Measurements from ENCODE around the gene CLIP2.
"Not testable (repeated sequence)": the region's sequence is repeated elsewhere in the genome, so short reads cannot be mapped to it uniquely, and the experiment has no call there.

CLIP2 gene

GRCh38 chr7:74418538-74418937 is 129.3 kb downstream of the CLIP2 start:
- DNase-seq (ENCODE audit: low read depth) = no peak
- no peak overlapping the region for H3K4me3 ChIP-seq (ENCODE audit: control insufficient read depth, low read depth, low read length)
- TF ChIP-seq CTCF (conservative IDR thresholded peaks at IDR 0.05; ENCODE audit: control insufficient read depth, insufficient read depth, low read depth, low read length) = no peak

- not testable (repeated sequence) for H3K4me3 ChIP-seq (ENCODE audit: control insufficient read depth, low read depth, low read length); DNase-seq (ENCODE audit: low read depth)
Observed at GRCh38 chr7:74419232-74419631, 130.0 kb downstream of the CLIP2 start.

GRCh38 chr7:74420006-74420405 is 130.8 kb downstream of the CLIP2 start:
- no peak overlapping the region for H3K4me3 ChIP-seq (ENCODE audit: control insufficient read depth, low read depth, low read length)
- no peak for TF ChIP-seq CTCF (conservative IDR thresholded peaks at IDR 0.05; ENCODE audit: control insufficient read depth, insufficient read depth, low read depth, low read length)
- DNase-seq (ENCODE audit: low read depth) = no peak

GRCh38 chr7:74424291-74424880 is 135.2 kb downstream of the CLIP2 start:
- DNase-seq (ENCODE audit: low read depth) = no peak
- no peak for TF ChIP-seq CTCF (conservative IDR thresholded peaks at IDR 0.05; ENCODE audit: control insufficient read depth, insufficient read depth, low read depth, low read length)
- H3K4me3 ChIP-seq (ENCODE audit: control insufficient read depth, low read depth, low read length) = no peak overlapping the region

- TF ChIP-seq CTCF (conservative IDR thresholded peaks at IDR 0.05; ENCODE audit: control insufficient read depth, insufficient read depth, low read depth, low read length) = no peak
- H3K4me3 ChIP-seq (ENCODE audit: control insufficient read depth, low read depth, low read length) = no peak overlapping the region
- no peak for DNase-seq (ENCODE audit: low read depth)
Observed at GRCh38 chr7:74428023-74428422, 138.8 kb downstream of the CLIP2 start.

- peak; percentile 43 for DNase-seq (ENCODE audit: low read depth)
- TF ChIP-seq CTCF (conservative IDR thresholded peaks at IDR 0.05; ENCODE audit: control insufficient read depth, insufficient read depth, low read depth, low read length) = no peak
- no peak overlapping the region for H3K4me3 ChIP-seq (ENCODE audit: control insufficient read depth, low read depth, low read length)
Observed at GRCh38 chr7:74429153-74429747, 140.0 kb downstream of the CLIP2 start.

- not testable (repeated sequence) for DNase-seq (ENCODE audit: low read depth); H3K4me3 ChIP-seq (ENCODE audit: control insufficient read depth, low read depth, low read length)
Observed at GRCh38 chr7:74430409-74430808, 141.2 kb downstream of the CLIP2 start.

GRCh38 chr7:74430961-74431466 is 141.8 kb downstream of the CLIP2 start:
- TF ChIP-seq CTCF (conservative IDR thresholded peaks at IDR 0.05; ENCODE audit: control insufficient read depth, insufficient read depth, low read depth, low read length) = no peak
- no peak for DNase-seq (ENCODE audit: low read depth)

GRCh38 chr7:74437291-74437571 is 148.0 kb downstream of the CLIP2 start:
- H3K4me3 ChIP-seq (ENCODE audit: control insufficient read depth, low read depth, low read length); DNase-seq (ENCODE audit: low read depth): not testable (repeated sequence)

More at GRCh38 chr7:74430961-74431466, 141.8 kb downstream of the CLIP2 start:
- H3K4me3 ChIP-seq (ENCODE audit: control insufficient read depth, low read depth, low read length) = no peak overlapping the region

All from fibroblast of mammary gland (primary cell).